Mesendoderm (in vitro differentiated cells): ENCODE data around the gene TTC39A.

Experiments
- DNase-seq: peaks from one replicate; pipeline ENCODE4 v3.0.0; 2013
- H2AK5ac ChIP-seq: 2 replicates; pipeline ENCODE4 v1.6.1; 2013; ENCODE audit warnings: low read length, inconsistent platforms
- H2BK120ac ChIP-seq: 2 replicates; pipeline ENCODE4 v1.6.1; 2013; ENCODE audit warnings: low read depth, mild to moderate bottlenecking, low read length, moderate library complexity, mixed read lengths
- H2BK15ac ChIP-seq: replicated peaks from 2 replicates; pipeline ENCODE4 v1.6.1; 2013; ENCODE audit warnings: low read depth, mild to moderate bottlenecking, moderate library complexity
- H2BK5ac ChIP-seq: 2 replicates; pipeline ENCODE4 v1.6.1; 2013; ENCODE audit warnings: low read length, inconsistent platforms
- H3K18ac ChIP-seq: 2 replicates; pipeline ENCODE4 v1.6.1; 2013; ENCODE audit warnings: mild to moderate bottlenecking, low read length, mixed read lengths
- H3K23ac ChIP-seq: one replicate; pipeline ENCODE4 v1.6.1; 2013; ENCODE audit warnings: low read length
- H3K27ac ChIP-seq: 2 replicates; pipeline ENCODE4 v1.5.1; 2013; ENCODE audit warnings: low read depth, mild to moderate bottlenecking, inconsistent platforms, low read length, moderate library complexity
- H3K27me3 ChIP-seq: 2 replicates; pipeline ENCODE4 v1.6.1; 2013; ENCODE audit warnings: low read length, control low read depth, mild to moderate bottlenecking, inconsistent platforms; ENCODE audit not compliant: insufficient read depth, poor library complexity
- H3K36me3 ChIP-seq: 2 replicates; pipeline ENCODE4 v1.6.1; 2013; ENCODE audit warnings: low read length, inconsistent platforms; ENCODE audit not compliant: control insufficient read depth, insufficient read depth
- H3K4ac ChIP-seq: one replicate; pipeline ENCODE4 v1.6.1; 2013; ENCODE audit warnings: low read depth, mild to moderate bottlenecking, low read length, moderate library complexity
- H3K4me1 ChIP-seq: 2 replicates; pipeline ENCODE4 v1.6.1; 2013; ENCODE audit warnings: low read depth, low read length, inconsistent platforms; ENCODE audit not compliant: control insufficient read depth
- H3K4me2 ChIP-seq: 2 replicates; pipeline ENCODE4 v1.6.1; 2013; ENCODE audit warnings: low read length
- H3K4me3 ChIP-seq: 2 replicates; pipeline ENCODE4 v1.5.1; 2013; ENCODE audit warnings: mild to moderate bottlenecking, low read length
- H3K56ac ChIP-seq: one replicate; pipeline ENCODE4 v1.6.1; 2013; ENCODE audit warnings: low read length
- H3K79me1 ChIP-seq: 2 replicates; pipeline ENCODE4 v1.6.1; 2013; ENCODE audit warnings: low read length, inconsistent platforms
- H3K79me2 ChIP-seq: 2 replicates; pipeline ENCODE4 v1.6.1; 2013; ENCODE audit warnings: mild to moderate bottlenecking, low read length; ENCODE audit not compliant: control insufficient read depth, insufficient read depth
- H3K9ac ChIP-seq: 2 replicates; pipeline ENCODE4 v1.6.1; 2013; ENCODE audit warnings: low read length, inconsistent platforms
- H4K5ac ChIP-seq: one replicate; pipeline ENCODE4 v1.6.1; 2013; ENCODE audit warnings: low read length
- H4K8ac ChIP-seq: one replicate; pipeline ENCODE4 v1.6.1; 2013; ENCODE audit warnings: low read depth, mild to moderate bottlenecking, control low read depth, low read length, moderate library complexity
- WGBS: extraction: QIAGEN DNeasy Blood & Tissue Kit; methylation state at CpG from one replicate; pipeline ENCODE4 v1.1.7; 2013; ENCODE audit warnings: low lambda C conversion rate, missing lambda C conversion rate; ENCODE audit not compliant: insufficient coverage; ENCODE audit errors: extremely low coverage; 5-methylcytosine and 5-hydroxymethylcytosine counted together

Gene TTC39A

DNA sequence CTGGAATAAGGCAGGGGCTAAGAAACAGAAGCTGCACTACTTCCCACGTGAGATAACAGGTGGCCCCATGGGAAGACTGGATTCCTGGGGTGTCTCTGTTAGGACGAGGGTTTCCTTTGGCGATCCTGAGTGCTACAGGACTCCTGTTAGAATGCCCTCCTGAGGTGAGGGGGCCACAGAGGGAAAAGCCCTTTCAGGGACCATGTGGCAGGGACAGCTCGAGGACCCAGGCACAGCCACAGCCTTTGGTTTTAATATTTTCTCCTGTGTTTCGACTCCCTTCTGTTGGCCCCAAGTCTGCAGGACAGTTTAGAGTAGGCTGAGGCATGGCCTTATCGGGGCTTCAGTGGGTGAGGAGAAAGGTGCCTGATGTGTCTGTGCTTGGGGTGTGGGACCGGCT, 12.6 kb downstream of the TTC39A start:
- Histone ChIP-seq H2AK5ac (no peak overlapping the region), H3K4me1 (no peaks in the 10 kb centered on the region), H3K4me3 (no peak overlapping the region), H4K8ac (no peak overlapping the region), H3K79me2 (no peaks in the 10 kb centered on the region), H2BK5ac (no peak overlapping the region), H2BK15ac (no peak overlapping the region), H3K79me1 (no peaks in the 10 kb centered on the region), H4K5ac (no peak overlapping the region), H3K36me3 (no peaks in the 10 kb centered on the region), H3K4me2 (no peak overlapping the region), H3K4ac (no peak overlapping the region), H3K56ac (no peak overlapping the region), H3K27me3 (no peaks in the 10 kb centered on the region), H3K18ac (no peak overlapping the region), H3K9ac (no peak overlapping the region), H3K27ac (no peak overlapping the region), H2BK120ac (no peak overlapping the region), H3K23ac (no peak overlapping the region)
- DNase-seq, result no peak
- no CpG with 5 or more reads among the region's 7 CpGs for WGBS

GRCh38 chr1:51316846-51317120, 13.6 kb downstream of the TTC39A start:
- Histone ChIP-seq H4K5ac (no peak overlapping the region), H3K27me3 (no peaks in the 10 kb centered on the region), H3K18ac (no peak overlapping the region), H2AK5ac (no peak overlapping the region), H3K27ac (no peak overlapping the region), H3K4me2 (no peak overlapping the region), H3K79me1 (no peaks in the 10 kb centered on the region), H3K79me2 (no peaks in the 10 kb centered on the region), H4K8ac (no peak overlapping the region), H3K56ac (no peak overlapping the region), H3K4me1 (no peaks in the 10 kb centered on the region), H2BK120ac (no peak overlapping the region), H2BK5ac (no peak overlapping the region), H3K4me3 (no peak overlapping the region), H3K4ac (no peak overlapping the region), H3K23ac (no peak overlapping the region), H3K9ac (no peak overlapping the region), H2BK15ac (no peak overlapping the region), H3K36me3 (no peaks in the 10 kb centered on the region)
- DNase-seq, result no peak
- no CpG with 5 or more reads among the region's 4 CpGs for WGBS

- no peak overlapping the region for H2BK120ac ChIP-seq
- H4K8ac ChIP-seq, result no peak overlapping the region
- H2BK15ac ChIP-seq, result no peak overlapping the region
- H3K36me3 ChIP-seq, result no peaks in the 10 kb centered on the region
- H3K4me2 ChIP-seq, result no peak overlapping the region
- no peaks in the 10 kb centered on the region for H3K79me2 ChIP-seq
- no peak overlapping the region for H3K4me3 ChIP-seq
- DNase-seq, result no peak
- H3K56ac ChIP-seq, result no peak overlapping the region
- no peak overlapping the region for H3K27ac ChIP-seq
- H3K18ac ChIP-seq, result no peak overlapping the region
- no peaks in the 10 kb centered on the region for H3K27me3 ChIP-seq
- no peak overlapping the region for H3K4ac ChIP-seq
- WGBS, result no CpG with 5 or more reads among the region's 9 CpGs
- no peak overlapping the region for H3K23ac ChIP-seq
- H3K4me1 ChIP-seq, result no peaks in the 10 kb centered on the region
- H3K79me1 ChIP-seq, result no peaks in the 10 kb centered on the region
- H2AK5ac ChIP-seq, result no peak overlapping the region
- H3K9ac ChIP-seq, result no peak overlapping the region
- no peak overlapping the region for H4K5ac ChIP-seq
- no peak overlapping the region for H2BK5ac ChIP-seq
Observed at GRCh38 chr1:51316113-51316845, 14.1 kb downstream of the TTC39A start.

GRCh38 chr1:51314974-51315373, 15.4 kb downstream of the TTC39A start:
- Histone ChIP-seq H2BK15ac (no peak overlapping the region), H4K5ac (no peak overlapping the region), H3K18ac (no peak overlapping the region), H3K4ac (no peak overlapping the region), H2AK5ac (no peak overlapping the region), H4K8ac (no peak overlapping the region), H3K27ac (no peak overlapping the region), H3K9ac (no peak overlapping the region), H3K4me3 (no peak overlapping the region), H3K56ac (no peak overlapping the region), H3K4me2 (no peak overlapping the region), H2BK5ac (no peak overlapping the region), H3K4me1 (no peaks in the 10 kb centered on the region), H2BK120ac (no peak overlapping the region), H3K79me2 (no peaks in the 10 kb centered on the region), H3K36me3 (no peaks in the 10 kb centered on the region), H3K23ac (no peak overlapping the region), H3K79me1 (no peaks in the 10 kb centered on the region), H3K27me3 (no peaks in the 10 kb centered on the region)
- DNase-seq, result no peak
- WGBS, result no CpG with 5 or more reads among the region's 3 CpGs

DNA sequence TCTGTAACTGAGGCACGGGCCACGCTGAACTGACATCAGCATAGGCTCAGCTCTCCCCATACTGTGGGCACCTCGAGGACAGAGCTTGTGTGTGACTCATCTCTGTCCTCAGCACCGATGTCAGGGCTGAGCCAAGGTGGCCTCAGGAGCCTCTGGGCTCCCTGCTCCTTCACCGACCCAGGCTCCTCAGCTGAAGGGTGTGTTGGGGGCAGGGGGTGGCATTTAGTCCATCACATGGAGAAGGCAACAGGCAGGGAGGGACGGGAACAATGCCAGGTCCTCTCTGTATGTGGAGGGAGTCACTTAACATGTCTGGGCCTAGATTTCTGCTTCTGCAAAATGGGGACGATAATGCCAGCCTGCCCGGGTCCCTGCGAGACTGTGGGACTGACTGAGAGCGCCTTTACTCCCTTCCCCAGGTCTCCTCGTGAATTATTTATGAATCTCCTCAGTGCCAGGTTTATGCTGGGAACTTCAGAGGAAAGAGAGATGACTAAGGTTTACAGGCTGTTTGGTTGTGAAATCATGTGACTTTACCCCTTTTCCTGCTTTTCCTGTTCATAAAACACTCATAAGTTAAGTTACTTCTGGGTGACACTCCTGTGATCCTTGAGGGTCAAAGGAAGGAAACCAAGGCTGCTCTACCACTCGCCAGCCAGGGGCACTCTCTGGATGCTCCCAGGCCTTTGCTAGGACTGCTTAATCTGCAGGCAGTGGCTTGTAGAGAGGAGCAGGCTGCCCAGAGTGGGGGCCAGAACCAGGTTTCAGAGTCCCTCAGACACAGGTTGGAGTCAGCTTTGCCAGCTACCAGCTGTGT, 16.2 kb downstream of the TTC39A start:
- WGBS, result no CpG with 5 or more reads among the region's 12 CpGs
- no peaks in the 10 kb centered on the region for H3K36me3 ChIP-seq
- no peak overlapping the region for H3K27ac ChIP-seq
- no peak for DNase-seq
- no peak overlapping the region for H3K4me2 ChIP-seq
- no peak overlapping the region for H3K56ac ChIP-seq
- no peak overlapping the region for H2BK120ac ChIP-seq
- no peak overlapping the region for H2BK5ac ChIP-seq
- no peak overlapping the region for H3K4ac ChIP-seq
- no peak overlapping the region for H4K8ac ChIP-seq
- no peak overlapping the region for H2BK15ac ChIP-seq
- no peak overlapping the region for H3K4me3 ChIP-seq
- no peaks in the 10 kb centered on the region for H3K27me3 ChIP-seq
- no peaks in the 10 kb centered on the region for H3K79me1 ChIP-seq
- H3K23ac ChIP-seq, result no peak overlapping the region
- H3K79me2 ChIP-seq, result no peaks in the 10 kb centered on the region
- H3K9ac ChIP-seq, result no peak overlapping the region
- no peak overlapping the region for H2AK5ac ChIP-seq
- no peaks in the 10 kb centered on the region for H3K4me1 ChIP-seq
- H4K5ac ChIP-seq, result no peak overlapping the region
- H3K18ac ChIP-seq, result no peak overlapping the region
